ENCODE data around the gene FRMD4B.

- TF ChIP-seq POLR2A (IDR thresholded peaks at IDR 0.05; ENCODE audit: low read length): no peak
- no peak for TF ChIP-seq GATA1 (IDR thresholded peaks at IDR 0.05; ENCODE audit: low read depth, low read length)
These were observed 166.7 kb downstream of the FRMD4B start for GRCh38 chr3:69219101-69219708.

All from erythroblast (primary cell).